Measurements from ENCODE around the gene ALDOB. TPM values are rescaled to one million over a fixed set of nuclear protein-coding genes. Genes with fewer than 3 reads are reported as not detected.

ALDOB gene
- total and polyA plus RNA-seq, 2 of the 13 experiments (the other 11 are each of a cell fraction or from before 2014, with no cell fraction given): 0.29 to 0.97 TPM

DNA sequence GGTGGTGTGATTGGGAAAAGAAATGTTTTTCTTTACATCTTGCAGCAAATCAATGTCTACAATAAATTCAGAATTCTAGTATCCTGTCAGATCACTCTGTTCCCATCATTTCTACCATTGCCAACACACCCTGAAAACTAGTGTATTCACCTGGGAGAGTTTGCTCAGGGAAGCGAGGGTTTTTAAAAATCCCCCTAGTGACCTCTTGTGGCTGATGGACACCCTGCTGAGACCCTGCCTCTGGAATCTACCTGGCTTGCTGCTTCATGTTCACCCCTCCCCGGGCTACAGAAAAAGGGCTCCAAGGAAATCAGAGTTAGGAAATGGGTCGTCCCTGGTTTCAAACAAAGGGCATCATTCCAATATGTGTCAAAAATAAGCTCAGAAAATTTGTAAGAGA, 21.4 kb upstream of the ALDOB start (continued):
- TF ChIP-seq, protein P1, sequence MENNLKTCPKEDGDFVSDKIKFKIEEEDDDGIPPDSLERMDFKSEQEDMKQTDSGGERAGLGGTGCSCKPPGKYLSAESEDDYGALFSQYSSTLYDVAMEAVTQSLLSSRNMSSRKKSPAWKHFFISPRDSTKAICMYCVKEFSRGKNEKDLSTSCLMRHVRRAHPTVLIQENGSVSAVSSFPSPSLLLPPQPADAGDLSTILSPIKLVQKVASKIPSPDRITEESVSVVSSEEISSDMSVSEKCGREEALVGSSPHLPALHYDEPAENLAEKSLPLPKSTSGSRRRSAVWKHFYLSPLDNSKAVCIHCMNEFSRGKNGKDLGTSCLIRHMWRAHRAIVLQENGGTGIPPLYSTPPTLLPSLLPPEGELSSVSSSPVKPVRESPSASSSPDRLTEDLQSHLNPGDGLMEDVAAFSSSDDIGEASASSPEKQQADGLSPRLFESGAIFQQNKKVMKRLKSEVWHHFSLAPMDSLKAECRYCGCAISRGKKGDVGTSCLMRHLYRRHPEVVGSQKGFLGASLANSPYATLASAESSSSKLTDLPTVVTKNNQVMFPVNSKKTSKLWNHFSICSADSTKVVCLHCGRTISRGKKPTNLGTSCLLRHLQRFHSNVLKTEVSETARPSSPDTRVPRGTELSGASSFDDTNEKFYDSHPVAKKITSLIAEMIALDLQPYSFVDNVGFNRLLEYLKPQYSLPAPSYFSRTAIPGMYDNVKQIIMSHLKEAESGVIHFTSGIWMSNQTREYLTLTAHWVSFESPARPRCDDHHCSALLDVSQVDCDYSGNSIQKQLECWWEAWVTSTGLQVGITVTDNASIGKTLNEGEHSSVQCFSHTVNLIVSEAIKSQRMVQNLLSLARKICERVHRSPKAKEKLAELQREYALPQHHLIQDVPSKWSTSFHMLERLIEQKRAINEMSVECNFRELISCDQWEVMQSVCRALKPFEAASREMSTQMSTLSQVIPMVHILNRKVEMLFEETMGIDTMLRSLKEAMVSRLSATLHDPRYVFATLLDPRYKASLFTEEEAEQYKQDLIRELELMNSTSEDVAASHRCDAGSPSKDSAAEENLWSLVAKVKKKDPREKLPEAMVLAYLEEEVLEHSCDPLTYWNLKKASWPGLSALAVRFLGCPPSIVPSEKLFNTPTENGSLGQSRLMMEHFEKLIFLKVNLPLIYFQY (CRISPR knock-in tag; IDR thresholded peaks at IDR 0.05; ENCODE audit: borderline replicate concordance): no peak
- TF ChIP-seq SOX13 (IDR thresholded peaks at IDR 0.05) (no peak), SOX13 (CRISPR knock-in tag; conservative IDR thresholded peaks at IDR 0.05 in 1 of 2, IDR thresholded peaks at IDR 0.05 in 1 of 2) (peak in 1 of 2 experiments; percentile 28; a peak in 1 of 4 replicates), ZNF383 (CRISPR knock-in tag; IDR thresholded peaks at IDR 0.05; ENCODE audit: borderline replicate concordance) (no peak), SPEN (CRISPR knock-in tag; IDR thresholded peaks at IDR 0.05; ENCODE audit: low read depth) (no peak), SMARCE1 (IDR thresholded peaks at IDR 0.05; ENCODE audit: borderline replicate concordance) (no peak), SMC3 (IDR thresholded peaks at IDR 0.05; ENCODE audit: low read length) (peak; percentile 94), KDM4B (CRISPR knock-in tag; IDR thresholded peaks at IDR 0.05) (no peak), SMAD3 (CRISPR knock-in tag; IDR thresholded peaks at IDR 0.05) (0 out of 2 replicates have a peak, but pooled peaks have one; percentile 26), MAF1 (CRISPR knock-in tag; IDR thresholded peaks at IDR 0.05; ENCODE audit: borderline replicate concordance) (no peak), ZNF350 (CRISPR knock-in tag; IDR thresholded peaks at IDR 0.05; ENCODE audit: borderline replicate concordance, low read depth) (no peak), TEAD3 (CRISPR knock-in tag; optimal IDR thresholded peaks at IDR 0.05; ENCODE audit: borderline replicate concordance) (peak; percentile 9), ZSCAN9 (CRISPR knock-in tag; IDR thresholded peaks at IDR 0.05; ENCODE audit: borderline replicate concordance) (no peak), MTF2 (CRISPR knock-in tag; IDR thresholded peaks at IDR 0.05; ENCODE audit: borderline replicate concordance) (no peak), CBX5 (CRISPR knock-in tag; IDR thresholded peaks at IDR 0.05; ENCODE audit: borderline replicate concordance) (no peak), ZEB1 (IDR thresholded peaks at IDR 0.05; ENCODE audit: insufficient replicate concordance, low read depth) (peak; percentile 50), PITX1 (CRISPR knock-in tag; IDR thresholded peaks at IDR 0.05) (0 out of 2 replicates have a peak, but pooled peaks have one; percentile 41), HIVEP1 (CRISPR knock-in tag; IDR thresholded peaks at IDR 0.05) (no peak), SIX1 (CRISPR knock-in tag; IDR thresholded peaks at IDR 0.05; ENCODE audit: borderline replicate concordance) (0 out of 2 replicates have a peak, but pooled peaks have one; percentile 28)
- TF ChIP-seq, protein P2, sequence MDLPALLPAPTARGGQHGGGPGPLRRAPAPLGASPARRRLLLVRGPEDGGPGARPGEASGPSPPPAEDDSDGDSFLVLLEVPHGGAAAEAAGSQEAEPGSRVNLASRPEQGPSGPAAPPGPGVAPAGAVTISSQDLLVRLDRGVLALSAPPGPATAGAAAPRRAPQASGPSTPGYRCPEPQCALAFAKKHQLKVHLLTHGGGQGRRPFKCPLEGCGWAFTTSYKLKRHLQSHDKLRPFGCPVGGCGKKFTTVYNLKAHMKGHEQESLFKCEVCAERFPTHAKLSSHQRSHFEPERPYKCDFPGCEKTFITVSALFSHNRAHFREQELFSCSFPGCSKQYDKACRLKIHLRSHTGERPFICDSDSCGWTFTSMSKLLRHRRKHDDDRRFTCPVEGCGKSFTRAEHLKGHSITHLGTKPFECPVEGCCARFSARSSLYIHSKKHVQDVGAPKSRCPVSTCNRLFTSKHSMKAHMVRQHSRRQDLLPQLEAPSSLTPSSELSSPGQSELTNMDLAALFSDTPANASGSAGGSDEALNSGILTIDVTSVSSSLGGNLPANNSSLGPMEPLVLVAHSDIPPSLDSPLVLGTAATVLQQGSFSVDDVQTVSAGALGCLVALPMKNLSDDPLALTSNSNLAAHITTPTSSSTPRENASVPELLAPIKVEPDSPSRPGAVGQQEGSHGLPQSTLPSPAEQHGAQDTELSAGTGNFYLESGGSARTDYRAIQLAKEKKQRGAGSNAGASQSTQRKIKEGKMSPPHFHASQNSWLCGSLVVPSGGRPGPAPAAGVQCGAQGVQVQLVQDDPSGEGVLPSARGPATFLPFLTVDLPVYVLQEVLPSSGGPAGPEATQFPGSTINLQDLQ (CRISPR knock-in tag; IDR thresholded peaks at IDR 0.05): no peak
- TF ChIP-seq, protein P3, sequence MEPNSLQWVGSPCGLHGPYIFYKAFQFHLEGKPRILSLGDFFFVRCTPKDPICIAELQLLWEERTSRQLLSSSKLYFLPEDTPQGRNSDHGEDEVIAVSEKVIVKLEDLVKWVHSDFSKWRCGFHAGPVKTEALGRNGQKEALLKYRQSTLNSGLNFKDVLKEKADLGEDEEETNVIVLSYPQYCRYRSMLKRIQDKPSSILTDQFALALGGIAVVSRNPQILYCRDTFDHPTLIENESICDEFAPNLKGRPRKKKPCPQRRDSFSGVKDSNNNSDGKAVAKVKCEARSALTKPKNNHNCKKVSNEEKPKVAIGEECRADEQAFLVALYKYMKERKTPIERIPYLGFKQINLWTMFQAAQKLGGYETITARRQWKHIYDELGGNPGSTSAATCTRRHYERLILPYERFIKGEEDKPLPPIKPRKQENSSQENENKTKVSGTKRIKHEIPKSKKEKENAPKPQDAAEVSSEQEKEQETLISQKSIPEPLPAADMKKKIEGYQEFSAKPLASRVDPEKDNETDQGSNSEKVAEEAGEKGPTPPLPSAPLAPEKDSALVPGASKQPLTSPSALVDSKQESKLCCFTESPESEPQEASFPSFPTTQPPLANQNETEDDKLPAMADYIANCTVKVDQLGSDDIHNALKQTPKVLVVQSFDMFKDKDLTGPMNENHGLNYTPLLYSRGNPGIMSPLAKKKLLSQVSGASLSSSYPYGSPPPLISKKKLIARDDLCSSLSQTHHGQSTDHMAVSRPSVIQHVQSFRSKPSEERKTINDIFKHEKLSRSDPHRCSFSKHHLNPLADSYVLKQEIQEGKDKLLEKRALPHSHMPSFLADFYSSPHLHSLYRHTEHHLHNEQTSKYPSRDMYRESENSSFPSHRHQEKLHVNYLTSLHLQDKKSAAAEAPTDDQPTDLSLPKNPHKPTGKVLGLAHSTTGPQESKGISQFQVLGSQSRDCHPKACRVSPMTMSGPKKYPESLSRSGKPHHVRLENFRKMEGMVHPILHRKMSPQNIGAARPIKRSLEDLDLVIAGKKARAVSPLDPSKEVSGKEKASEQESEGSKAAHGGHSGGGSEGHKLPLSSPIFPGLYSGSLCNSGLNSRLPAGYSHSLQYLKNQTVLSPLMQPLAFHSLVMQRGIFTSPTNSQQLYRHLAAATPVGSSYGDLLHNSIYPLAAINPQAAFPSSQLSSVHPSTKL (CRISPR knock-in tag; IDR thresholded peaks at IDR 0.05): peak; percentile 56; the same call in 1 of the 2 replicates
